Left lung (tissue), 10 donors: Measurements from ENCODE around the gene MLLT1. TPM values are rescaled to one million over a fixed set of nuclear protein-coding genes. Genes with fewer than 3 reads are reported as not detected.

Source experiments
- ATAC-seq: fragments of 200-7000 bp; cut with Tn5 transposase; one replicate; pipeline ENCODE4 v1.9.1; 2020; ENCODE audit warnings: moderate library complexity
- DNase-seq, 4 donors: peaks; one replicate each; pipeline ENCODE4 v3.0.0-alpha.2; 2013 to 2020
- H3K27ac ChIP-seq, 2 donors: fragments of 200-600 bp; sonication (generic) in 1 of 2; one replicate each; pipeline versions ENCODE4 v1.5.0 to v1.8.0; 2020 to 2021
- H3K27me3 ChIP-seq, 2 donors: fragments of 200-600 bp; sonication (generic) in 1 of 2; one replicate each; pipeline versions ENCODE4 v1.5.0 to v1.8.0; 2020 to 2021
- H3K36me3 ChIP-seq, 2 donors: fragments of 200-600 bp; sonication (generic) in 1 of 2; one replicate each; pipeline versions ENCODE4 v1.5.0 to v1.8.0; 2020 to 2021
- H3K4me1 ChIP-seq, 2 donors: fragments of 200-600 bp; one replicate each; pipeline ENCODE4 v1.8.0; 2021
- H3K4me3 ChIP-seq, 2 donors: fragments of 200-600 bp; sonication (generic) in 1 of 2; one replicate each; pipeline versions ENCODE4 v1.5.0 to v1.8.0; 2020 to 2021; ENCODE audit warnings: mild to moderate bottlenecking in 1 of 2
- H3K9me3 ChIP-seq, 2 donors: fragments of 200-600 bp; sonication (generic) in 1 of 2; one replicate each; pipeline versions ENCODE4 v1.5.0 to v1.8.0; 2020 to 2021
- intact Hi-C, 2 donors: fragments of 100-400 bp; cut with DNase I; formaldehyde crosslinking; loops; one replicate each; pipeline versions ENCODE4 v1.11.2 to v1.14.2; 2022
- polyA plus RNA-seq, 6 donors: library from polyadenylated mRNA; unstranded; fragments of 120-200 nt; gene quantifications; one replicate each; pipeline ENCODE4 v1.2.1, GENCODE V29; 2013; ENCODE audit not compliant: insufficient read length in 6 of 6
- total RNA-seq, 2 donors: library from RNA; stranded (reverse); fragmentation: NEBNext Ultra II Directional; extraction: Animal tissue kit (Norgen Biotek cat#: 25700); gene quantifications; one replicate each; pipeline ENCODE4 v1.2.1, GENCODE V29; 2021
- TF ChIP-seq, protein P1 (sequence below), 2 donors: fragments of 200-600 bp; sonication (generic) in 1 of 2; IDR thresholded peaks; one replicate each; pipeline versions ENCODE4 v1.5.0 to v1.8.0; 2021; ENCODE audit warnings: antibody characterized with exemption in 2 of 2
- donor health status: DM: no; HTN: yes; CAD: no.
- donor health status: DM: no; HTN: no; CAD: no.

The MLLT1 gene
- total and polyA plus RNA-seq, 8 donors: 69.3 to 106 (median 81.4) TPM

GRCh38 chr19:6238643-6239281, 41.0 kb downstream of the MLLT1 start:
- Histone ChIP-seq H3K4me3 (no peak overlapping the region), H3K27ac (peak overlapping the region; percentile 62 to 66), H3K36me3 (no peaks in the 10 kb centered on the region), H3K27me3 (no peaks in the 10 kb centered on the region), H3K9me3 (no peaks in the 10 kb centered on the region), H3K4me1 (peaks cover 47 to 94% of the 10 kb centered on the region in 2 donors)
- ATAC-seq (no peak), DNase-seq (peak in 2 of 4 donors; percentile 52 to 70)
- TF ChIP-seq, protein P1, sequence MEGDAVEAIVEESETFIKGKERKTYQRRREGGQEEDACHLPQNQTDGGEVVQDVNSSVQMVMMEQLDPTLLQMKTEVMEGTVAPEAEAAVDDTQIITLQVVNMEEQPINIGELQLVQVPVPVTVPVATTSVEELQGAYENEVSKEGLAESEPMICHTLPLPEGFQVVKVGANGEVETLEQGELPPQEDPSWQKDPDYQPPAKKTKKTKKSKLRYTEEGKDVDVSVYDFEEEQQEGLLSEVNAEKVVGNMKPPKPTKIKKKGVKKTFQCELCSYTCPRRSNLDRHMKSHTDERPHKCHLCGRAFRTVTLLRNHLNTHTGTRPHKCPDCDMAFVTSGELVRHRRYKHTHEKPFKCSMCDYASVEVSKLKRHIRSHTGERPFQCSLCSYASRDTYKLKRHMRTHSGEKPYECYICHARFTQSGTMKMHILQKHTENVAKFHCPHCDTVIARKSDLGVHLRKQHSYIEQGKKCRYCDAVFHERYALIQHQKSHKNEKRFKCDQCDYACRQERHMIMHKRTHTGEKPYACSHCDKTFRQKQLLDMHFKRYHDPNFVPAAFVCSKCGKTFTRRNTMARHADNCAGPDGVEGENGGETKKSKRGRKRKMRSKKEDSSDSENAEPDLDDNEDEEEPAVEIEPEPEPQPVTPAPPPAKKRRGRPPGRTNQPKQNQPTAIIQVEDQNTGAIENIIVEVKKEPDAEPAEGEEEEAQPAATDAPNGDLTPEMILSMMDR (IDR thresholded peaks at IDR 0.05): no peak
- intact Hi-C loops: no loop called here

GRCh38 chr19:6238256-6238642, 41.5 kb downstream of the MLLT1 start:
- H3K27me3 ChIP-seq: no peaks in the 10 kb centered on the region
- TF ChIP-seq, protein P1 (IDR thresholded peaks at IDR 0.05): peak in 1 of 2 donors; percentile 32
- ATAC-seq (no peak), DNase-seq (no peak)
- H3K27ac ChIP-seq: peak overlapping the region; percentile 62 to 66
- peaks cover 47 to 94% of the 10 kb centered on the region in 2 donors for H3K4me1 ChIP-seq
- intact Hi-C loops: no loop called here
- no peaks in the 10 kb centered on the region for H3K9me3 ChIP-seq
- H3K4me3 ChIP-seq: no peak overlapping the region
- no peaks in the 10 kb centered on the region for H3K36me3 ChIP-seq

- Histone ChIP-seq H3K4me3 (no peak overlapping the region), H3K9me3 (no peaks in the 10 kb centered on the region), H3K27ac (peak overlapping the region; percentile 10 to 55), H3K36me3 (no peaks in the 10 kb centered on the region), H3K4me1 (peaks cover 50 to 93% of the 10 kb centered on the region in 2 donors), H3K27me3 (no peaks in the 10 kb centered on the region)
- peak; percentile 68 for ATAC-seq
- peak in 3 of 4 donors; percentile 80 to 90 (median 90) for DNase-seq
- TF ChIP-seq, protein P1 (IDR thresholded peaks at IDR 0.05): no peak
- intact Hi-C loops: no loop called here
Measured at GRCh38 chr19:6236310-6237291, 43.2 kb downstream of the MLLT1 start.

DNA sequence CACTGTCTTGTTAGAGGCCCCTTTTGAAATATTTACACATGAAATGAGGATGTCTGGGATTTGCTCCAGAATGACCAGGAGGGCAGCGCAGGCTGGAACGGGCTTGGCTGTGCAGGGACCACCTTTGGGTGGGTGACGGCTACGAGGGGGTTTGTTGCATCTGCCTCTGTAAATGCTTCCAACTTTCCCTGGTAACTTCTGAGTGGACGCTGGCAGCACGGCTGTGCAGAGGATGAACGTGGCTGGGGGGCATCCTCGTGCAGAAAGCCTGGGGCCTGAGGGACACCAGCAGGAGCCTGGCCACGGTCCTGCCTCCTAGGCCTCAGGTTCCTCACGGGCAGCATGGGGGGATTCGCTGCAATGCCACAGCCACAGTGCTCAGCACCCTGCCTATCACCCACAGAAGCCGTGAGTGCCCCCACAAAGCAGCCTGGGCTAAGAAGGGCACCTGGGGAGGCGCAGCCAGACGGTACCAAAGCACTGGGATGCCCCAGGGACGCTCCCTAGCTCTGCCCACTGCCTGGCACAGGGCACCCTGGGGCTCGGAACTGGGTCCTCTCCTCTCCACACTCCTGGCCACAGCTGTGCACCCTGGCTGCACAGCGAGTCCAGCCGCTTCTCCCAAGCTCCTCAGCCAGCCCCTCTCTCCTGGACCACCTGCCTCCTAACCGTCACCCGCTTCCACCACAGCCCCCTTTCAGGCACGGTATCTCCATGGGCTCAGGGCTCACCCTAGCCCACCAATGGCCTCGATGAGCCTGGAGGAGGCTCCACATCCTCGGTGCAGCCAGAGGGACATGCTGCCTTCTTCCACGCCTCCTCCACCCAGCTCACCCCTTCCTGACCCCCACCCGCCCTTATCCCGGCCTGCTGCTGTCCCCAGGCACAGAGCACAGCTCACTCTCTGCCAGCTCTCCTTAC, 44.5 kb downstream of the MLLT1 start:
- Histone ChIP-seq H3K36me3 (peaks cover 0 to 3% of the 10 kb centered on the region in 2 donors), H3K27me3 (no peaks in the 10 kb centered on the region), H3K27ac (peak overlapping the region; percentile 57 to 87), H3K4me1 (peaks cover 50 to 88% of the 10 kb centered on the region in 2 donors), H3K4me3 (no peak overlapping the region), H3K9me3 (no peaks in the 10 kb centered on the region)
- ATAC-seq (no peak), DNase-seq (peak in 1 of 4 donors; percentile 53)
- intact Hi-C loops: no loop called here
- TF ChIP-seq, protein P1 (IDR thresholded peaks at IDR 0.05): no peak
